HEK293 (cell line): Measurements from ENCODE around the gene ECPAS.

Experiments
- REPIN1 ChIP-seq: fragments of 450-650 bp; formaldehyde crosslinking; IDR thresholded peaks from 2 replicates; pipeline ENCODE4 v1.5.1; 2017; ENCODE audit warnings: missing biosample characterization, missing genetic modification characterization, low read depth
- ZNF175 ChIP-seq: fragments of 450-650 bp; formaldehyde crosslinking; IDR thresholded peaks from 2 replicates; pipeline ENCODE4 v1.5.1; 2016; ENCODE audit warnings: missing biosample characterization, missing genetic modification characterization
- ZNF324 ChIP-seq: fragments of 450-650 bp; formaldehyde crosslinking; IDR thresholded peaks from 2 replicates; pipeline ENCODE4 v1.5.1; 2016; ENCODE audit warnings: missing biosample characterization, missing genetic modification characterization
- ZNF37A ChIP-seq: fragments of 450-650 bp; IDR thresholded peaks from 2 replicates; pipeline ENCODE4 v1.5.1; 2018; ENCODE audit warnings: missing biosample characterization, missing genetic modification characterization
- TF ChIP-seq, protein P1 (sequence below): fragments of 450-650 bp; formaldehyde crosslinking; IDR thresholded peaks from 2 replicates; pipeline ENCODE4 v1.5.1; 2016; ENCODE audit warnings: missing biosample characterization, missing genetic modification characterization

DNA sequence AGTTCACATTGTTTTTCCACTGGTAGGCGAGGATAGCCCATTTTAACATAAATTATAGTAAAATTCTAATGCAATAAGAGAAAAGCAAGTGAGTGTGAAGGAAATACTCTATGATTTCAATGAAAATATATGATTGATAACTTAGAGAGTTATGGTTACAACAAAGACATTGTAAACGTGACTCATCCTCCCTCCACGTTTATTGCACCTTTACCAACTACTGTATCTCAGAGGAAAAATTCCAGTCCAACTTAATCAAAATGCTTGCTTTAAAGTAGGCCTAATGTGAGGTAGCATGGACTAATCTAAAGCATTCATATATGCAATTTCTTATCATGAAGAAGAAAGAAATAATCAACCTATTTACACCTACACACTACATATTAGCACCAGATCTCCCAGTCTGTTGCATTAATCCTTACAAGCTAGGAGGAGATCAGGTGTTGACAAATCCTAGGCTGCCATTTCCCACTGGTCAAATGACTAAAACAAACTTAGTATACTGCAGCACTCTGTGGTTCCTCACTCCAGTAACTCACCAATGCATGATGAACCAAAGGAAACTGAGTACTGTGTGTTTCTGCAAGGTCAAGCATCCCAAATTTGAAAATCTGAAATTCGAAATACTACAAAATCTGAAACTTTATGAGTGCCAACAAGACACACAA is 41.7 kb downstream of the ECPAS start:
- no peak for TF ChIP-seq ZNF37A (tag by site-specific recombination)
- TF ChIP-seq, protein P1, sequence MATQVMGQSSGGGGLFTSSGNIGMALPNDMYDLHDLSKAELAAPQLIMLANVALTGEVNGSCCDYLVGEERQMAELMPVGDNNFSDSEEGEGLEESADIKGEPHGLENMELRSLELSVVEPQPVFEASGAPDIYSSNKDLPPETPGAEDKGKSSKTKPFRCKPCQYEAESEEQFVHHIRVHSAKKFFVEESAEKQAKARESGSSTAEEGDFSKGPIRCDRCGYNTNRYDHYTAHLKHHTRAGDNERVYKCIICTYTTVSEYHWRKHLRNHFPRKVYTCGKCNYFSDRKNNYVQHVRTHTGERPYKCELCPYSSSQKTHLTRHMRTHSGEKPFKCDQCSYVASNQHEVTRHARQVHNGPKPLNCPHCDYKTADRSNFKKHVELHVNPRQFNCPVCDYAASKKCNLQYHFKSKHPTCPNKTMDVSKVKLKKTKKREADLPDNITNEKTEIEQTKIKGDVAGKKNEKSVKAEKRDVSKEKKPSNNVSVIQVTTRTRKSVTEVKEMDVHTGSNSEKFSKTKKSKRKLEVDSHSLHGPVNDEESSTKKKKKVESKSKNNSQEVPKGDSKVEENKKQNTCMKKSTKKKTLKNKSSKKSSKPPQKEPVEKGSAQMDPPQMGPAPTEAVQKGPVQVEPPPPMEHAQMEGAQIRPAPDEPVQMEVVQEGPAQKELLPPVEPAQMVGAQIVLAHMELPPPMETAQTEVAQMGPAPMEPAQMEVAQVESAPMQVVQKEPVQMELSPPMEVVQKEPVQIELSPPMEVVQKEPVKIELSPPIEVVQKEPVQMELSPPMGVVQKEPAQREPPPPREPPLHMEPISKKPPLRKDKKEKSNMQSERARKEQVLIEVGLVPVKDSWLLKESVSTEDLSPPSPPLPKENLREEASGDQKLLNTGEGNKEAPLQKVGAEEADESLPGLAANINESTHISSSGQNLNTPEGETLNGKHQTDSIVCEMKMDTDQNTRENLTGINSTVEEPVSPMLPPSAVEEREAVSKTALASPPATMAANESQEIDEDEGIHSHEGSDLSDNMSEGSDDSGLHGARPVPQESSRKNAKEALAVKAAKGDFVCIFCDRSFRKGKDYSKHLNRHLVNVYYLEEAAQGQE (tag by site-specific recombination), result no peak
- no peak for TF ChIP-seq REPIN1 (tag by site-specific recombination)
- no peak for TF ChIP-seq ZNF324 (tag by site-specific recombination)
- TF ChIP-seq ZNF175 (tag by site-specific recombination), result no peak
